ENCODE measurements around the gene HID1.

HID1 gene

DNA sequence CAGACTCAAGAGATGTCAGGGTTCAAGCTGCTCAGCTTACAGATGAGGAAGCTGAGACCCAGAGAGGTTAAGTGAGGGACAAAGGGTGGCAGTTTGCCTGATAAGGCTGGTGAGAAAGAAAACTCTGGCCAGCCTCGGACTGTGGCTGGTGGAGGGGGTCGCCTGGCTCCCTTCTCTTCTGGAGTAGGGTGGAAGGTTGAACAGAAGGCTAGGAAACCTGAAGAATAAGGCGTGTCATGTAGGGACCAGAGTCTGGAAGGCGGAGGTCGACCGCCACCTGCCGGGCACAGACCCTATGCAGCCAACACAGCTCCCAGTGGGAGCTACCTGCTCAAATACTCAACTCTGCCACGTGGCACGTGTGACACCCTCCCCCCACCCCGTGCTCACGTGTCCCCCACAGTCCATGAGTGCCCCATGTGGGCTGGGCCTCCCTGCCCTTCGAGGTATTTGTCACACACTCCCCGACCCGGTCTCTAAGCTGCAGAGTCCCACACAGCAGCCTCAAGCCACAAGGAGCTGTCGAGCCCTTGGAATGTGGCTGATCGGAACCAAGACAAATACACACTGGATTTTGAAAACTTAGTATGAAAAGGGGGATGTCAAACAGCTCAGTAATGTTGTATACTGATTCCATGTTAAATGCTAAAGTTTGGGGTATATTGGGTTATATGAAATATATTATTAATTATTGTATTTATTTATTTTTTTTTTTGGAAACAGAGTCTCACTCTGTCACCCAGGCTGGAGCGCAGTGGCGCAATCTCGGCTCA is 11.8 kb downstream of the HID1 start:
- Histone ChIP-seq H3K9ac (no peak overlapping the region), H4K20me1 (ENCODE audit: insufficient read depth) (no peaks in the 10 kb centered on the region)

DNA sequence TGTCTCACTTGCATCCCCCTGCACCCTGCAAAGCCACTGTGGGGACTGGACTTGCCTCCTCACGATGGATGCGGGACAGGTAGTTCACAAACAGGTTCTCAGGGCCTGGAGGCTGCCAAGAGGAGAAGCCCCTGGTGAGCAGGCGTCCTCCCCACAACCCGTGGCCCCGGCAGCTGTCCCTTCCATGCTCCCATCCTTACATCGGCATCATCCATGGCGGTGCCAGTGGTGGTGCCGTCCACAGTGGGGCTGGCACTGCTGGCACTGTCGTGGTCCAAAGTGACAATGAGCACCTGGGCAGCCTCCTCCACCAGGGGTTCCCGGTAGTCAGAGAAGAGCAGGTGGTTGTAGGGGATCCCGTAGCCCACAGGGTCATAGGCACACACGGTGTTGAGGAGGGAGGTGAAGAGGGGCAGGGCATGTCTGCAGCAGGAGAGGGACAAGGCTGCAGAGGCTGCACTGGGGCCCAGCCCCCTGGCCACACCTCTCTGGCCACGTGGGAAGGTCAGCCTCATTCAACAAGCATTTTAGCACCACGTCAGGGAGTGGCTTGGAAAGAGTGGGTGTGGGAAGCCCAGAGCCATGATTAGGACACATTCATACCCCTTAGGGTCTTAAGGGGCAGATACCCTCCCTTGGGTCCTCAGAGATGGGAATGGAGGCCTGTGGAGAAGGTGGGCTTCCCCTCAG is 12.6 kb downstream of the HID1 start:
- no peaks in the 10 kb centered on the region for H3K36me3 ChIP-seq (ENCODE audit: insufficient read depth)
- no peak overlapping the region for H3K9ac ChIP-seq
- no peak overlapping the region for H3K27ac ChIP-seq
- H3K4me1 ChIP-seq (ENCODE audit: low read depth, poor library complexity, severe bottlenecking): peaks cover 15% of the 10 kb centered on the region
- H3K79me2 ChIP-seq (ENCODE audit: insufficient read depth, low read depth): no peaks in the 10 kb centered on the region
- no peak overlapping the region for H3K4me2 ChIP-seq
- TF ChIP-seq, protein P1, sequence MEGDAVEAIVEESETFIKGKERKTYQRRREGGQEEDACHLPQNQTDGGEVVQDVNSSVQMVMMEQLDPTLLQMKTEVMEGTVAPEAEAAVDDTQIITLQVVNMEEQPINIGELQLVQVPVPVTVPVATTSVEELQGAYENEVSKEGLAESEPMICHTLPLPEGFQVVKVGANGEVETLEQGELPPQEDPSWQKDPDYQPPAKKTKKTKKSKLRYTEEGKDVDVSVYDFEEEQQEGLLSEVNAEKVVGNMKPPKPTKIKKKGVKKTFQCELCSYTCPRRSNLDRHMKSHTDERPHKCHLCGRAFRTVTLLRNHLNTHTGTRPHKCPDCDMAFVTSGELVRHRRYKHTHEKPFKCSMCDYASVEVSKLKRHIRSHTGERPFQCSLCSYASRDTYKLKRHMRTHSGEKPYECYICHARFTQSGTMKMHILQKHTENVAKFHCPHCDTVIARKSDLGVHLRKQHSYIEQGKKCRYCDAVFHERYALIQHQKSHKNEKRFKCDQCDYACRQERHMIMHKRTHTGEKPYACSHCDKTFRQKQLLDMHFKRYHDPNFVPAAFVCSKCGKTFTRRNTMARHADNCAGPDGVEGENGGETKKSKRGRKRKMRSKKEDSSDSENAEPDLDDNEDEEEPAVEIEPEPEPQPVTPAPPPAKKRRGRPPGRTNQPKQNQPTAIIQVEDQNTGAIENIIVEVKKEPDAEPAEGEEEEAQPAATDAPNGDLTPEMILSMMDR (conservative IDR thresholded peaks at IDR 0.05; ENCODE audit: low read depth, low read length): no peak
- peak overlapping the region; percentile 68; the same call in 1 of the 2 replicates for H2AFZ ChIP-seq (ENCODE audit: low read depth)
- no peaks in the 10 kb centered on the region for H4K20me1 ChIP-seq (ENCODE audit: insufficient read depth)
- H3K27me3 ChIP-seq (ENCODE audit: insufficient read depth, low read depth): peaks cover 5% of the 10 kb centered on the region; the same call in 1 of the 2 replicates
- H3K4me3 ChIP-seq (IDR thresholded peaks at IDR 0.05; ENCODE audit: insufficient read depth, low read depth, low read length): no peak overlapping the region

More for the DNA sequence above, 11.8 kb downstream of the HID1 start:
- Histone ChIP-seq H3K27me3 (ENCODE audit: insufficient read depth, low read depth) (peaks cover 3% of the 10 kb centered on the region; the same call in 1 of the 2 replicates), H3K4me2 (peak overlapping the region; percentile 70), H3K4me1 (ENCODE audit: low read depth, poor library complexity, severe bottlenecking) (peaks cover 15% of the 10 kb centered on the region), H2AFZ (ENCODE audit: low read depth) (peak overlapping the region; percentile 68), H3K36me3 (ENCODE audit: insufficient read depth) (no peaks in the 10 kb centered on the region), H3K79me2 (ENCODE audit: insufficient read depth, low read depth) (no peaks in the 10 kb centered on the region), H3K4me3 (IDR thresholded peaks at IDR 0.05; ENCODE audit: insufficient read depth, low read depth, low read length) (no peak overlapping the region), H3K27ac (no peak overlapping the region)
- TF ChIP-seq, protein P1 (conservative IDR thresholded peaks at IDR 0.05; ENCODE audit: low read depth, low read length): peak; percentile 76

DNA sequence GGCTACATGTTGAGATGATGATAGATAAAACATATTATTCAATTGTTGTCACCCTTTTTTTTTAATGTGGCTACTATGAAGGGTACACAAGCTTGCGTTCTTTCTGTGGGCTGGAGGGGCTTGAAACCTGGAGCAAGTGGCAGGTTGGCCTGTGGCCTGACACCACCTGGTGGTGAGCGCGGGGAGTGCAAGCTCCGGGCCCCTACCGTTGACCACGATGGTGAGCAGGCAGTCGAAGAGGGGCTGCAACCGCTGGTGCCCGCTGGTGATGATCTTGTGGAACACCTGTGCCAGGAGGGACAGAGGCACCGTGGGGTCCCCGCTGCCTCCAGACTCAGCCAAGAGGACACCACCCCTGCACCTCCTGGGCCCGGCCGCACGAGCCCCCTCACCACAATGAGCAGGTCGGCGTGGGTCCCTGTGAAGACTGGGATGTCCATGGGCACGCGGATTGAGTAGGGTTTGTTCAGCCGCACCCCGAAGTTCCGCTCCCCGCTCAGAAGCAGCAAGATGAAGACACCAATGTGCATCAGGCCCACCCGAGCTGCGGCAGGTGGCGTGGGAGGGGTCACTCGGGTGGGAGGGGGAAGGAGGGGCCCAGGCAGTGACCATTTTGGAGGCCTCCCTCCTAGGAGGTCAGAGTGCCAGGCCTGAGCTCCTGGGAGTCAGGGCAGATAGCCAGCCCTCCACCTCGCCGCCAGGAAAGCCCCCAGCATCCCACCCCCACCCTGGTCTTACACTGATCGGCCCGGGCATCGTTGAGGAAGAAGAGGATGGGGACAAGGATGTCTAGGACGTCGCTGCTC is 14.4 kb downstream of the HID1 start:
- H3K9ac ChIP-seq: no peak overlapping the region
- H3K27me3 ChIP-seq (ENCODE audit: insufficient read depth, low read depth): peaks cover 17% of the 10 kb centered on the region; the same call in 1 of the 2 replicates
- H3K4me3 ChIP-seq (IDR thresholded peaks at IDR 0.05; ENCODE audit: insufficient read depth, low read depth, low read length): no peak overlapping the region
- H2AFZ ChIP-seq (ENCODE audit: low read depth): no peak overlapping the region
- TF ChIP-seq, protein P1 (conservative IDR thresholded peaks at IDR 0.05; ENCODE audit: low read depth, low read length): peak; percentile 93
- H3K36me3 ChIP-seq (ENCODE audit: insufficient read depth): no peaks in the 10 kb centered on the region
- H3K4me2 ChIP-seq: no peak overlapping the region
- no peak overlapping the region for H3K27ac ChIP-seq
- H3K4me1 ChIP-seq (ENCODE audit: low read depth, poor library complexity, severe bottlenecking): peaks cover 15% of the 10 kb centered on the region
- no peaks in the 10 kb centered on the region for H4K20me1 ChIP-seq (ENCODE audit: insufficient read depth)
- no peaks in the 10 kb centered on the region for H3K79me2 ChIP-seq (ENCODE audit: insufficient read depth, low read depth)

DNA sequence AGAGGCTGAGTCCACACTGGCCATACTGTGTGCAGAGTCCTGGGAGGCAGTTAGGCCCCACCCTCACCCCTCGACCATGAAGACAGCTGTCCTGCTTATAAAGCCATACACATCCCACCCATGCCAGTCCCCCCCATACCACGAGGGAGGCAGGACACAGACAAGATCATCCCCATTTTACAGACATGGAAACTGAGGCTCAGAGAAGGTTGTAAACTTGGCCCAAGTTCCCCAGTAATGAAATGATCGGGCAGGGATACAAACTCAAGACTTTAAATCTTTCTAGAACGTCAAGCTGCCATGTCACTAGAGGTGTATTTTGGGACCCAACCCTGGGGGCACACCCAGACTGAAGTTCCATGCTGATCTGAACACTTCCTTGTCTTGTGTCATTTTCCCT is 16.5 kb downstream of the HID1 start:
- Histone ChIP-seq H3K4me3 (IDR thresholded peaks at IDR 0.05; ENCODE audit: insufficient read depth, low read depth, low read length) (no peak overlapping the region), H3K79me2 (ENCODE audit: insufficient read depth, low read depth) (no peaks in the 10 kb centered on the region), H2AFZ (ENCODE audit: low read depth) (no peak overlapping the region), H3K27ac (no peak overlapping the region), H4K20me1 (ENCODE audit: insufficient read depth) (no peaks in the 10 kb centered on the region), H3K4me2 (no peak overlapping the region), H3K4me1 (ENCODE audit: low read depth, poor library complexity, severe bottlenecking) (peaks cover 8% of the 10 kb centered on the region), H3K27me3 (ENCODE audit: insufficient read depth, low read depth) (peaks cover 31% of the 10 kb centered on the region), H3K36me3 (ENCODE audit: insufficient read depth) (no peaks in the 10 kb centered on the region), H3K9ac (no peak overlapping the region)
- TF ChIP-seq, protein P1 (conservative IDR thresholded peaks at IDR 0.05; ENCODE audit: low read depth, low read length): no peak
